Ishikawa (cell line): Measurements from ENCODE around the gene WDR88.
A peak's percentile ranks its signal among the peaks of the same experiment; 100 is the strongest.

Experiments used
- CEBPB ChIP-seq: IDR thresholded peaks from 2 replicates; pipeline ENCODE4 v1.6.1; 2012
- CREB1 ChIP-seq: IDR thresholded peaks from 2 replicates; pipeline ENCODE4 v1.6.1; 2012; ENCODE audit warnings: low read depth
- EGR1 ChIP-seq: IDR thresholded peaks from 2 replicates; pipeline ENCODE4 v1.6.1; 2012
- EP300 ChIP-seq: IDR thresholded peaks from 2 replicates; pipeline ENCODE4 v1.6.1; 2012; ENCODE audit warnings: borderline replicate concordance
- FOXM1 ChIP-seq: IDR thresholded peaks from 2 replicates; pipeline ENCODE4 v1.6.1; 2012; ENCODE audit warnings: low read depth, borderline replicate concordance
- MAX ChIP-seq: IDR thresholded peaks from 2 replicates; pipeline ENCODE4 v1.6.1; 2012
- NFIC ChIP-seq: IDR thresholded peaks from 2 replicates; pipeline ENCODE4 v1.6.1; 2012
- RAD21 ChIP-seq: IDR thresholded peaks from 2 replicates; pipeline ENCODE4 v1.6.1; 2012; ENCODE audit warnings: low read depth
- REST ChIP-seq: IDR thresholded peaks from 2 replicates; pipeline ENCODE4 v1.6.1; 2012; ENCODE audit warnings: low read depth, mild to moderate bottlenecking
- TAF1 ChIP-seq: IDR thresholded peaks from 2 replicates; pipeline ENCODE4 v1.6.1; 2012; ENCODE audit warnings: low read depth, mild to moderate bottlenecking
- TCF12 ChIP-seq: IDR thresholded peaks from 2 replicates; pipeline ENCODE4 v1.6.1; 2012; ENCODE audit warnings: low read depth
- TEAD4 ChIP-seq: IDR thresholded peaks from 2 replicates; pipeline ENCODE4 v1.6.1; 2012
- USF1 ChIP-seq: IDR thresholded peaks from 2 replicates; pipeline ENCODE4 v1.6.1; 2012
- YY1 ChIP-seq: IDR thresholded peaks from 2 replicates; pipeline ENCODE4 v1.6.1; 2012; ENCODE audit warnings: low read depth
- ZBTB7A ChIP-seq: IDR thresholded peaks from 2 replicates; pipeline ENCODE4 v1.6.1; 2012; ENCODE audit warnings: low read depth

Gene WDR88

GRCh38 chr19:33129901-33130300 lies 2.0 kb upstream of the WDR88 start:
- no peak for TF ChIP-seq EGR1

GRCh38 chr19:33130433-33130832 lies 1.5 kb upstream of the WDR88 start:
- TF ChIP-seq TEAD4 (no peak), TCF12 (no peak), RAD21 (no peak), ZBTB7A (no peak), CREB1 (no peak), CEBPB (no peak), NFIC (no peak), MAX (no peak), FOXM1 (no peak), REST (no peak), EP300 (no peak), EGR1 (no peak), YY1 (no peak), USF1 (no peak)

- TF ChIP-seq ZBTB7A (no peak), EP300 (no peak), REST (no peak), YY1 (no peak), USF1 (no peak), RAD21 (no peak), TCF12 (no peak), TEAD4 (no peak), FOXM1 (no peak), CREB1 (no peak), CEBPB (no peak), TAF1 (no peak), NFIC (no peak), EGR1 (no peak), MAX (no peak)
Observed at GRCh38 chr19:33132425-33132824, 511 bp downstream of the WDR88 start.

- TF ChIP-seq NFIC (peak; percentile 21; the same call in 1 of the 2 replicates), REST (no peak), CEBPB (no peak)
Observed at GRCh38 chr19:33133438-33134031, 1.6 kb downstream of the WDR88 start.

- TF ChIP-seq USF1 (no peak), FOXM1 (no peak), TCF12 (no peak), ZBTB7A (no peak), CEBPB (no peak), EGR1 (no peak), TAF1 (no peak), TEAD4 (no peak), CREB1 (no peak), REST (no peak)
Observed at GRCh38 chr19:33134571-33135041, 2.7 kb downstream of the WDR88 start.
